ENCODE results near the gene TBC1D22A.

TBC1D22A gene

GRCh38 chr22:46828323-46828900 is 66.0 kb downstream of the TBC1D22A start:
- TF ChIP-seq CTCF (IDR thresholded peaks at IDR 0.05), result no peak
- Histone ChIP-seq H3K27ac (no peak overlapping the region), H3K36me3 (peaks cover 0 to 9% (median 0%) of the 10 kb centered on the region in 3 donors), H3K4me1 (peaks cover 0 to 30% (median 22%) of the 10 kb centered on the region in 4 donors), H3K27me3 (no peaks in the 10 kb centered on the region), H3K4me3 (no peak overlapping the region), H3K9me3 (no peaks in the 10 kb centered on the region)
- intact Hi-C loops (cut with DNase I; ENCODE audit: low total_unique reads), result no loop called here
- no peak for DNase-seq

- TF ChIP-seq CTCF (IDR thresholded peaks at IDR 0.05), result no peak
- Histone ChIP-seq H3K9me3 (no peaks in the 10 kb centered on the region), H3K4me1 (peaks cover 0 to 30% (median 22%) of the 10 kb centered on the region in 4 donors), H3K27me3 (no peaks in the 10 kb centered on the region), H3K4me3 (no peak overlapping the region), H3K27ac (no peak overlapping the region), H3K36me3 (peaks cover 0 to 2% (median 0%) of the 10 kb centered on the region in 3 donors)
- DNase-seq, result no peak
- intact Hi-C loops (cut with DNase I; ENCODE audit: low total_unique reads), result no loop called here
Observed at GRCh38 chr22:46829117-46829891, 66.9 kb downstream of the TBC1D22A start.

- DNase-seq, result peak; percentile 77 to 78
- TF ChIP-seq CTCF (IDR thresholded peaks at IDR 0.05), result no peak
- intact Hi-C loops (cut with DNase I; ENCODE audit: low total_unique reads), result no loop called here
- Histone ChIP-seq H3K27me3 (no peaks in the 10 kb centered on the region), H3K4me1 (peaks cover 0 to 30% (median 22%) of the 10 kb centered on the region in 4 donors), H3K36me3 (peaks cover 0 to 10% (median 0%) of the 10 kb centered on the region in 3 donors), H3K9me3 (peaks cover 0 to 6% (median 0%) of the 10 kb centered on the region in 3 donors), H3K27ac (no peak overlapping the region), H3K4me3 (no peak overlapping the region)
Observed at GRCh38 chr22:46829941-46830715, 67.7 kb downstream of the TBC1D22A start.

- Histone ChIP-seq H3K9me3 (peaks cover 0 to 11% (median 0%) of the 10 kb centered on the region in 3 donors), H3K36me3 (peaks cover 0 to 10% (median 0%) of the 10 kb centered on the region in 3 donors), H3K4me1 (peaks cover 0 to 30% (median 22%) of the 10 kb centered on the region in 4 donors), H3K27ac (no peak overlapping the region), H3K4me3 (no peak overlapping the region), H3K27me3 (no peaks in the 10 kb centered on the region)
- TF ChIP-seq CTCF (IDR thresholded peaks at IDR 0.05), result no peak
- no peak for DNase-seq
- intact Hi-C loops (cut with DNase I; ENCODE audit: low total_unique reads), result no loop called here
Observed at GRCh38 chr22:46830841-46831240, 68.4 kb downstream of the TBC1D22A start.

- TF ChIP-seq CTCF (IDR thresholded peaks at IDR 0.05), result no peak
- intact Hi-C loops (cut with DNase I; ENCODE audit: low total_unique reads), result no loop called here
- Histone ChIP-seq H3K9me3 (peaks cover 0 to 11% (median 0%) of the 10 kb centered on the region in 3 donors), H3K4me3 (no peak overlapping the region), H3K4me1 (peaks cover 0 to 30% (median 22%) of the 10 kb centered on the region in 4 donors), H3K27me3 (no peaks in the 10 kb centered on the region), H3K27ac (no peak overlapping the region), H3K36me3 (peaks cover 0 to 10% (median 0%) of the 10 kb centered on the region in 3 donors)
- DNase-seq, result no peak
Observed at GRCh38 chr22:46833228-46833627, 70.8 kb downstream of the TBC1D22A start.
